Kidney epithelial cell (primary cell): ENCODE measurements around the gene C1QB. TPM values are rescaled to one million over a fixed set of nuclear protein-coding genes. Genes with fewer than 3 reads are reported as not detected.

Experiments used
- DNase-seq: peaks from one replicate; pipeline ENCODE4 v3.0.0-alpha.2; 2010; ENCODE audit warnings: low read depth
- H3K27me3 ChIP-seq: 2 replicates; pipeline ENCODE4 v1.6.0; 2011; ENCODE audit warnings: low read length; ENCODE audit not compliant: control insufficient read depth, insufficient read depth
- H3K36me3 ChIP-seq: 2 replicates; pipeline ENCODE4 v1.5.1; 2011; ENCODE audit warnings: low read length; ENCODE audit not compliant: control insufficient read depth, insufficient read depth
- H3K4me3 ChIP-seq: 2 replicates; pipeline ENCODE4 v1.5.1; 2011; ENCODE audit warnings: low read depth, mild to moderate bottlenecking, control low read depth, low read length
- total RNA-seq: library from RNA; depleted of rRNA; stranded (reverse); fragments of >200 nt; gene quantifications from 2 replicates; pipeline ENCODE4 v1.2.3, GENCODE V29; 2015
- TF ChIP-seq, protein P1 (sequence below): IDR thresholded peaks from 2 replicates; pipeline ENCODE4 v1.5.1; 2011; ENCODE audit warnings: mild to moderate bottlenecking, moderate library complexity, low read length, control low read depth, inconsistent platforms; ENCODE audit not compliant: insufficient read depth, poor library complexity, severe bottlenecking

C1QB gene
- total RNA-seq, 1 donor from 2014 or later, result 2.8 TPM

DNA sequence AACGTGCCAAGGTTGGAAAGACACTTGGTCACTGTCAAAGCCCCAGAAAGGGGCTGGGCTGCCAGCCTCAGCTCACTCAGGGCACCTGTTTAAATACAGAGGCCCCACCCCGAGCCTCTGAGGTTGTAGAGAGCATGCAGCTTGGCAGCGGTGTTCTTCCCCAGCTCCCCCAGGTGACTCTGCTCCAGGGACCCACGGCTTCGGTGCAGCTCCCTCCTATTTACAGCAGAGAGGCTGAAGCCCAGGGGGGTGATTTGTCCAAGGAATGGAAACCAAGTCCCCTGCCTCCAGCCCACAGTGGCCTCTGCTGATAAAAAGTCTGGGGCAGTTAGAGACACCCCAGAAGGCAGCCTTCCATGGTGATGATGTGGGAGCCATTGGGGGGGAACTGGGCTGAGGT is 25.7 kb upstream of the C1QB start:
- DNase-seq, result no peak
- Histone ChIP-seq H3K4me3 (no peak overlapping the region), H3K36me3 (no peaks in the 10 kb centered on the region), H3K27me3 (peaks cover 34% of the 10 kb centered on the region)
- TF ChIP-seq, protein P1, sequence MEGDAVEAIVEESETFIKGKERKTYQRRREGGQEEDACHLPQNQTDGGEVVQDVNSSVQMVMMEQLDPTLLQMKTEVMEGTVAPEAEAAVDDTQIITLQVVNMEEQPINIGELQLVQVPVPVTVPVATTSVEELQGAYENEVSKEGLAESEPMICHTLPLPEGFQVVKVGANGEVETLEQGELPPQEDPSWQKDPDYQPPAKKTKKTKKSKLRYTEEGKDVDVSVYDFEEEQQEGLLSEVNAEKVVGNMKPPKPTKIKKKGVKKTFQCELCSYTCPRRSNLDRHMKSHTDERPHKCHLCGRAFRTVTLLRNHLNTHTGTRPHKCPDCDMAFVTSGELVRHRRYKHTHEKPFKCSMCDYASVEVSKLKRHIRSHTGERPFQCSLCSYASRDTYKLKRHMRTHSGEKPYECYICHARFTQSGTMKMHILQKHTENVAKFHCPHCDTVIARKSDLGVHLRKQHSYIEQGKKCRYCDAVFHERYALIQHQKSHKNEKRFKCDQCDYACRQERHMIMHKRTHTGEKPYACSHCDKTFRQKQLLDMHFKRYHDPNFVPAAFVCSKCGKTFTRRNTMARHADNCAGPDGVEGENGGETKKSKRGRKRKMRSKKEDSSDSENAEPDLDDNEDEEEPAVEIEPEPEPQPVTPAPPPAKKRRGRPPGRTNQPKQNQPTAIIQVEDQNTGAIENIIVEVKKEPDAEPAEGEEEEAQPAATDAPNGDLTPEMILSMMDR, result no peak

DNA sequence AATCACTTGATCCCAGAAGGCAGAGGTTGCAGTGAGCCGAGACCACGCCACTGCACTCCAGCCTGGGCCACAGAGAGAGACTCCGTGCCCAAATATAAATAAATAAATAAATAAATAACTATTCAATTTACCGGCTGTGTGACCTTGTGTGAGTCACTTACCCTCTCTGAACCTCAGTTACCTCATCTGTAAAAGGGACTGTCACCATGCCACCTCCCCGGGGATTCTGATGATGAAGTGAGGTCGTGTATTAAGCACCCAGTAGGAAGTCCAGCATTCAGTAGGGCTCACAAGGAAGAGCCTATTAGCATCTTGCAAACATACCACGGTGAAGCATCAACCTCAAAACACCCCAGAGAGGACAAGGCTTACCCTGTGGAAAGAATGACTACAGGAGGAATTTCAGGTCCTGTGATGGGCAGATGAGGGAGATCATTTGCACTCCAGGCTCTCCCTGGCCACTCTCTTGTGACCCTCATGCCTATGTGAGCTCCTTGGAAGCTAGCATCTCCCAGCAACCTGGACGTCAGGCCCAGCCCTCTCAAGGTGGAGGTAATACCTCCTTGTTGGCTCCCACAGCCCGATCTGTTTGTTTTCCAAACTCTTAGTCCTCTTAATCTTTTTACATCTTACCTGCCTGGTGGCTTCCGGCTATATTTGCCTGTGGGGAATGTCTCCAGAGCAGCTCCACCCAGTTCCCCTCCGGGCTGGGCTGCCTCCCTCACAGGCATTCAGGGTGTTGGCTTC is 24.2 kb upstream of the C1QB start:
- no peak for DNase-seq
- Histone ChIP-seq H3K4me3 (no peak overlapping the region), H3K36me3 (no peaks in the 10 kb centered on the region), H3K27me3 (peaks cover 38% of the 10 kb centered on the region)
- TF ChIP-seq, protein P1, result no peak

- TF ChIP-seq, protein P1, result no peak
- no peak overlapping the region for H3K4me3 ChIP-seq
- DNase-seq, result no peak
- peaks cover 44% of the 10 kb centered on the region for H3K27me3 ChIP-seq
- no peaks in the 10 kb centered on the region for H3K36me3 ChIP-seq
Measured at GRCh38 chr1:22629886-22630285, 23.1 kb upstream of the C1QB start.

DNA sequence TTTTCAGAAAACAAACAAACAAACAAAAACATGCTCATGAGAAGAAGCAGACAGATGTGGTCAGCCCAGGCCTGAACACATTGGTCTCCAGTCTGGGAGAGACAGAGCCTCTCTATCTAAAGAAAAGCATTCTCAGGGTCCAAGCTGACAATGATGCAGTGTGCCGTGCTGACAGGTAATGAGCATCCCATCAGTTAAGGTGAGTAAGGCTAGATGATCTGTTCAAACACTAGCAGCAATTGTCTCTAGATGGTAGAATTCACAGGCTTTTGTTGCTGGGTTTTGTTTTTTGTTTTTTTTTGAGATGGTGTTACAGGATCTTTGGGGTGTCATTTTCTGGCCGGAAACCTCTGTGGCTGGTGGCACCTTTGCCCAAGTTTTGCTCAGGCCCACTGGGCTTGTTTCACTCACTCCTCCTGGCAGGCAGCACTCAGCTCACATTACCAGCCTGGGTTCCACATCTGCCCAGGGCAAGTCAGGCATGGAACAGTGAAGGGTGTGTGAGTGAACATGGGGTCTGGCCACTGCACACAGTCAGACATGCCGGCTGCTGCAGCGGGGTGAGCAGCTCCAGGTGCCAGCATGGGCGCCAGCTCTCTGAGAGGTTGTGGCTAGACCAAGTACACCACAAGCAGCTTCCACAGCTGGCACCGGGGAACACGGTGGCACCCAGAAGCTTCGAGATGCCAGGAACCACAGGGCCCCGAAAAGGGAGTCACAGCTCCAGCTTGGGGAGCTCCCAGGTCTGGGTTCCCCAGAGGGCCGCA is 19.2 kb upstream of the C1QB start:
- no peak for DNase-seq
- Histone ChIP-seq H3K4me3 (no peak overlapping the region), H3K36me3 (no peaks in the 10 kb centered on the region), H3K27me3 (peaks cover 31% of the 10 kb centered on the region)
- TF ChIP-seq, protein P1, result no peak

DNA sequence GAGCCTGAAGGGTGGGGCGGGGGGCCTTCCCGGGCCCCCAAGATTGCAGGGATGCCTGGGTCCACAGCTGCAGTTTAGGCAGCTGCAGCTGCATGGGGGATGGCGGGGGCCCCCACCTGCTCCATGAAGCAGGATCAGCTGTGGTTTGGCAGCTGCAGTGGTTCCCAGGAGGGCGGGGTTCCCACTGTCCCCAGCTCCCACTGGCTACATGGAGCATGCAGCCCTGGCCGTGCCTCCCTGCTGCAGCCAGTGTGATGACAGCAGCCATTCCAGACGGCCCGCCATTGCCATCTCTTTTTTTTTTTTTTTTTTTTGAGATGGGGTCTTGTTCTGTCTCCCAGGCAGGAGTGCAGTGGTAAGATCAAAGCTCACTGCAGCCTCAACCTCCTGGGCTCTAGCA is 17.6 kb upstream of the C1QB start:
- no peak overlapping the region for H3K4me3 ChIP-seq
- TF ChIP-seq, protein P1, result no peak
- no peak for DNase-seq
- peaks cover 28% of the 10 kb centered on the region for H3K27me3 ChIP-seq
- no peaks in the 10 kb centered on the region for H3K36me3 ChIP-seq
